Right lobe of liver (tissue), 6 donors: ENCODE measurements around the gene IFIT5. TPM values are rescaled to one million over a fixed set of nuclear protein-coding genes. Genes with fewer than 3 reads are reported as not detected.

Experiments used
- ATAC-seq, 4 donors: fragments of 200-7000 bp; cut with Tn5 transposase; one replicate each; pipeline ENCODE4 v1.9.1; 2020; ENCODE audit warnings: mild to moderate bottlenecking in 4 of 4, moderate library complexity in 4 of 4
- DNase-seq, 3 donors: peaks; one replicate each; pipeline ENCODE4 v3.0.0-alpha.2; 2020
- H3K27ac ChIP-seq, 3 donors: fragments of 200-600 bp; one replicate each; pipeline ENCODE4 v1.8.0; 2022
- H3K27me3 ChIP-seq, 2 donors: fragments of 200-600 bp; one replicate each; pipeline ENCODE4 v1.8.0; 2022
- H3K36me3 ChIP-seq, 4 donors: fragments of 200-600 bp; sonication (generic) in 1 of 4; one replicate each; pipeline versions ENCODE4 v1.5.1 to v1.8.0; 2017 to 2022; ENCODE audit warnings: control low read depth in 1 of 4
- H3K4me1 ChIP-seq, 4 donors: fragments of 200-600 bp; sonication (generic) in 1 of 4; one replicate each; pipeline versions ENCODE4 v1.5.1 to v1.8.0; 2017 to 2022; ENCODE audit warnings: control low read depth in 1 of 4
- H3K4me3 ChIP-seq, 3 donors: fragments of 200-600 bp; one replicate each; pipeline ENCODE4 v1.8.0; 2022
- H3K9me3 ChIP-seq, 4 donors: fragments of 200-600 bp; sonication (generic) in 1 of 4; one replicate each; pipeline versions ENCODE4 v1.5.1 to v1.8.0; 2017 to 2022; ENCODE audit warnings: control low read depth in 1 of 4
- POLR2A ChIP-seq: fragments of 450-650 bp; IDR thresholded peaks from one replicate; pipeline ENCODE4 v1.6.1; 2017; ENCODE audit warnings: antibody characterized with exemption, mild to moderate bottlenecking
- WGBS: methylation state at CpG from one replicate; pipeline ENCODE4 v1.1.6; 2018; ENCODE audit warnings: low coverage, low lambda C conversion rate; ENCODE audit not compliant: insufficient coverage; ENCODE audit errors: missing lambda C conversion rate; 5-methylcytosine and 5-hydroxymethylcytosine counted together
- intact Hi-C, 2 donors: fragments of 100-400 bp; cut with DNase I; formaldehyde crosslinking; loops; one replicate each; pipeline versions ENCODE4 v1.11.2 to v1.14.1; 2022
- long read RNA-seq: library from polyadenylated mRNA; unstranded; transcript quantifications from one replicate; pipeline ENCODE4 v2.0.0, GENCODE V29; 2019
- total RNA-seq, 6 experiments: library from RNA; depleted of rRNA in 2 of 6; stranded (reverse); fragments of >200 nt in 2 of 6; fragmentation: NEBNext Ultra II Directional in 3 of 6; extraction: Animal tissue kit (Norgen Biotek cat#: 25700) in 3 of 6; gene quantifications; one replicate each; pipeline versions ENCODE4 v1.1.0 to v1.2.4, GENCODE V29; 2016 to 2023
- TF ChIP-seq, protein P1 (sequence below), 4 donors: fragments of 200-600 bp in 3 of 4; fragments of 450-650 bp in 1 of 4; IDR thresholded peaks; one replicate each; pipeline versions ENCODE4 v1.5.1 to v1.8.0; 2016 to 2022; ENCODE audit warnings: antibody characterized with exemption in 4 of 4, mild to moderate bottlenecking in 2 of 4
- donor health status: DM: no; HTN: yes; CAD: no.
- donor health status: DM: no; HTN: no; CAD: no.
- donor health status: DM: no; HTN: no; CAD: no.
- donor health status: DM: no; HTN: yes; CAD: no.
- donor health status: DM: no; HTN: yes; CAD: no.

Gene IFIT5, protein sequence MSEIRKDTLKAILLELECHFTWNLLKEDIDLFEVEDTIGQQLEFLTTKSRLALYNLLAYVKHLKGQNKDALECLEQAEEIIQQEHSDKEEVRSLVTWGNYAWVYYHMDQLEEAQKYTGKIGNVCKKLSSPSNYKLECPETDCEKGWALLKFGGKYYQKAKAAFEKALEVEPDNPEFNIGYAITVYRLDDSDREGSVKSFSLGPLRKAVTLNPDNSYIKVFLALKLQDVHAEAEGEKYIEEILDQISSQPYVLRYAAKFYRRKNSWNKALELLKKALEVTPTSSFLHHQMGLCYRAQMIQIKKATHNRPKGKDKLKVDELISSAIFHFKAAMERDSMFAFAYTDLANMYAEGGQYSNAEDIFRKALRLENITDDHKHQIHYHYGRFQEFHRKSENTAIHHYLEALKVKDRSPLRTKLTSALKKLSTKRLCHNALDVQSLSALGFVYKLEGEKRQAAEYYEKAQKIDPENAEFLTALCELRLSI
- total RNA-seq = 10 to 100 TPM in 2 of 6 experiments, 1 to 10 TPM in 4; 4.4 to 11.2 (median 8.3) TPM
- long read RNA-seq, full-length matches to known transcripts = 2 of 2 reads
- long read RNA-seq, partial matches to known transcripts = 0 of 2 reads
- long read RNA-seq, other reads (novel, unspliced or antisense) = 0 of 2 reads

DNA sequence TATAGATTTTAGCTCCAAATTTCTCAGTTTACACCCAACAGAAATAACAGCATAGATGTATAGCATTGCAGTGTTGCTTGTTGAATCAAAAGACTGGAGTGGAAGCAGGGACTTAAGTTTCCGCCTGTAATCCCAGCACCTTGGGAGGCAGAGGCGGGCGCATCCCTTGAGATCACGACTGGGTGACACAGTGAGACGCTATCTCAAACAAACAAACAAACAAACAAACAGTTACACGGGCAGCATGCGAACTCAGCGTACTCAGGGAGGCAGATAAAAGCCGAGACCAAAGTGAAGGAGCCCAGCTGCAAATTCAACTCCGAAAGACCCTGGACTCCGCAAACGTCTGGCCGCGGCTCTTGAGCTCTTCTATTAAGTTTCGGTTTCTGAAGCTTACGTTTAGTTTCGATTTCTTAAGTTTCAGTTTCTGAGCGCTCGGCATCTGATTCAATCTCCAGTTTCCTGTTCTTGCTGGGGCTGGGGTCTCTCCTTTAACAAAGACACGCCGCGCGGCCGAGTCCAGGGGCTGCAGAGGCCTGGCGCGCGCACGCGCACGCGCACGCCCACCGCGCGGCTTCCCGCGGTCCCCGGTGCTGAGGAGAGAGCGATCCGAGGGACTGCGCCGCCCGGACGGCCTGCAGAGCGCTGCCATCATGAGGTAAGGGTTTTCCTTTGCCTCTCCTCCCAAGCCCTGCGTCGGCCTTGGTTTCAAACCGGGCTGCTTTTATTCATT is at the start of gene IFIT5:
IFIT5 (plus strand) TSS at position 423 of the 733 bp plus-strand sequence; CDS start at position 654, 231 bp downstream.
- DNase-seq = peak; percentile 76 to 82 (median 78)
- Histone ChIP-seq H3K36me3 (no peaks in the 10 kb centered on the region), H3K27me3 (no peaks in the 10 kb centered on the region), H3K27ac (peak within 1 kb of the TSS; percentile 98 to 100 (median 99)), H3K4me1 (peaks cover 0 to 19% (median 9%) of the 10 kb centered on the region in 4 donors), H3K9me3 (no peaks in the 10 kb centered on the region), H3K4me3 (peak within 1 kb of the TSS; percentile 78 to 94 (median 87))
- TF ChIP-seq, protein P1, sequence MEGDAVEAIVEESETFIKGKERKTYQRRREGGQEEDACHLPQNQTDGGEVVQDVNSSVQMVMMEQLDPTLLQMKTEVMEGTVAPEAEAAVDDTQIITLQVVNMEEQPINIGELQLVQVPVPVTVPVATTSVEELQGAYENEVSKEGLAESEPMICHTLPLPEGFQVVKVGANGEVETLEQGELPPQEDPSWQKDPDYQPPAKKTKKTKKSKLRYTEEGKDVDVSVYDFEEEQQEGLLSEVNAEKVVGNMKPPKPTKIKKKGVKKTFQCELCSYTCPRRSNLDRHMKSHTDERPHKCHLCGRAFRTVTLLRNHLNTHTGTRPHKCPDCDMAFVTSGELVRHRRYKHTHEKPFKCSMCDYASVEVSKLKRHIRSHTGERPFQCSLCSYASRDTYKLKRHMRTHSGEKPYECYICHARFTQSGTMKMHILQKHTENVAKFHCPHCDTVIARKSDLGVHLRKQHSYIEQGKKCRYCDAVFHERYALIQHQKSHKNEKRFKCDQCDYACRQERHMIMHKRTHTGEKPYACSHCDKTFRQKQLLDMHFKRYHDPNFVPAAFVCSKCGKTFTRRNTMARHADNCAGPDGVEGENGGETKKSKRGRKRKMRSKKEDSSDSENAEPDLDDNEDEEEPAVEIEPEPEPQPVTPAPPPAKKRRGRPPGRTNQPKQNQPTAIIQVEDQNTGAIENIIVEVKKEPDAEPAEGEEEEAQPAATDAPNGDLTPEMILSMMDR (IDR thresholded peaks at IDR 0.05) = no peak
- peak; percentile 50 for TF ChIP-seq POLR2A
- WGBS = 0% methylated on average over 22 of the region's 48 CpGs
- ATAC-seq = peak; percentile 79 to 91 (median 88)
- intact Hi-C loops = no loop called here

DNA sequence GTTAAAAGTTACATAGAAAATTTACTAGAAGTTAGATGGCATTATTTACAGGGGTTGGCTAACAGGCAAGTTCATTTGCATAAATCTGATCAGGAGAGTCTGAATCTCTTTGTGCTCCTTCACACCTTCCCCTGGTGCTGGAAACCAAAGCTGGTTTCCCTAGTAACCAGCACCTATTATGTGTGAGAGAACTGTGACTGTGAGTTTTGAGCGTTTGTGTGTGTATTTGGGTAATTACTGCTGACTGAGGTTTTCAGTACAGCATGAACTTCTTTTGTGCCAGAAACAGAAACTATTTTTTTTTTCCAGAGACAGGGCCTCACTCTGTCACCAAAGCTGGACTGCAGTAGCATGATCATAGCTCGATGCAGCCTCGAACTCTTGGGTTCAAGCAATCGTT is 46.8 kb upstream of the IFIT5 start:
- 14% methylated on average over 4 of the region's 4 CpGs for WGBS
- peak; percentile 46 to 69 (median 63) for ATAC-seq
- H3K4me1 ChIP-seq = peaks cover 0 to 26% (median 7%) of the 10 kb centered on the region in 4 donors

DNA sequence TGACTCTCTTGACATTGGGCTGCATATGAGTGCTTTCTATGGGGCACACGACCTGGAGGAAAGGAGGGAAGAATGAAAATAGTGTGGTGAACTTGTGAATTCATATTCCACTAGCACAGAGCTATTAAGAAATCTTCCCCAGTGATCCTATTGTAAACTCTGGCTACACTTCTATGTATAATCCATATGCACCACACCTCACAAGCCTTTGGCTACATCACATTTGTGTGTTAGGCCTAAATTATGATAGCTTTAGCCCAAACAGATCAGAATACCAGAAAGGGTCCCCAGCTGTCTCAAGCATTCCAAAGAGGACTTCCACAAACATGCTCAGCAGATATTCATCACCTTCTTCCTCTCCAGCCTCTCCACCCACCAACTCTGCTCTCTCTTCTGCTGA is 46.2 kb upstream of the IFIT5 start:
- H3K27ac ChIP-seq = peak overlapping the region; percentile 24 to 85 (median 29)
- H3K4me1 ChIP-seq = peaks cover 0 to 32% (median 7%) of the 10 kb centered on the region in 4 donors
- no peaks in the 10 kb centered on the region for H3K9me3 ChIP-seq
- H3K36me3 ChIP-seq = no peaks in the 10 kb centered on the region
- intact Hi-C loops = no loop called here
- 62% methylated on average over 1 of the region's 1 CpG for WGBS
- TF ChIP-seq, protein P1 (IDR thresholded peaks at IDR 0.05) = no peak
- TF ChIP-seq POLR2A = no peak
- no peak overlapping the region for H3K4me3 ChIP-seq
- ATAC-seq (no peak), DNase-seq (no peak)
- H3K27me3 ChIP-seq = no peaks in the 10 kb centered on the region

More for the DNA sequence above, 46.8 kb upstream of the IFIT5 start:
- Histone ChIP-seq H3K9me3 (no peaks in the 10 kb centered on the region), H3K4me3 (no peak overlapping the region), H3K36me3 (no peaks in the 10 kb centered on the region), H3K27me3 (no peaks in the 10 kb centered on the region), H3K27ac (peak overlapping the region; percentile 24 to 85 (median 29))
- intact Hi-C loops = no loop called here
- DNase-seq = no peak
- TF ChIP-seq, protein P1 (IDR thresholded peaks at IDR 0.05) = no peak
- TF ChIP-seq POLR2A = no peak
